HepG2 (cell line): ENCODE data around the gene ME3.

Experiments
- KLF13 ChIP-seq: sonication (generic); formaldehyde crosslinking; IDR thresholded peaks from 2 replicates; pipeline ENCODE4 v1.4.0; 2020; ENCODE audit warnings: mild to moderate bottlenecking, missing genetic modification reagents
- POLR2A ChIP-seq, 2 experiments: IDR thresholded peaks; 2 replicates each; pipeline ENCODE4 v1.6.1; 2011; ENCODE audit warnings: low read depth in 2 of 2, low read length in 2 of 2, mild to moderate bottlenecking in 1 of 2, moderate library complexity in 1 of 2; ENCODE audit not compliant: insufficient read depth in 1 of 2
- TP53 ChIP-seq: sonication (generic); formaldehyde crosslinking; conservative IDR thresholded peaks from 2 replicates; pipeline ENCODE4 v1.4.0; 2020; ENCODE audit warnings: missing genetic modification reagents
- ZFP82 ChIP-seq: sonication (generic); formaldehyde crosslinking; IDR thresholded peaks from 2 replicates; pipeline ENCODE4 v1.5.1; 2020; ENCODE audit warnings: mild to moderate bottlenecking, missing genetic modification reagents, borderline replicate concordance
- ZNF644 ChIP-seq: IDR thresholded peaks from 2 replicates; pipeline ENCODE4 v1.6.1; 2016; ENCODE audit warnings: low read depth
- TF ChIP-seq, protein P1 (sequence below), 2 experiments: IDR thresholded peaks; 2 replicates each; pipeline ENCODE4 v1.6.1; 2011 to 2012; ENCODE audit warnings: low read length in 2 of 2, borderline replicate concordance in 1 of 2, low read depth in 1 of 2, mild to moderate bottlenecking in 1 of 2, moderate library complexity in 1 of 2

DNA sequence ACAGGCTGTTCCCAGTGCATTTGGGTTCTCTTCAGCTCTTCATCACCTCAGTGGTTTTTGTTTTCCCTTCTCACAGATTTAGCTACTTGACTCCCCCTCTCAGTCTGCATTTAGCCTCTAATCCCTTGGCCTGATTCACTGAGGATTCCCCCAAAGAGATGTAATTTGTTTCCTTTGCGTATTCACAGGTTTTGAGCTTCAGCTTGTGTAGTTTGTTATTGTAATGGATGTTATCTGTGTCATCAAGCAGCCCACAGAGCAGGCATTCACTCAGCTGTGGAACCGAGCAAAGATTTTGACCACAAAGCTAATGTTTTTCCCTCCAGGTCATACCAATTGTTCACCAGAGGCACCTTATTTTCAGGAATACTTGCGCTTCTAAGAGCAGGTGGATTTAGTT is 6.4 kb upstream of the ME3 start:
- TF ChIP-seq TP53 (CRISPR knock-in tag), result no peak
- TF ChIP-seq KLF13 (CRISPR knock-in tag), result no peak
- TF ChIP-seq, protein P1, sequence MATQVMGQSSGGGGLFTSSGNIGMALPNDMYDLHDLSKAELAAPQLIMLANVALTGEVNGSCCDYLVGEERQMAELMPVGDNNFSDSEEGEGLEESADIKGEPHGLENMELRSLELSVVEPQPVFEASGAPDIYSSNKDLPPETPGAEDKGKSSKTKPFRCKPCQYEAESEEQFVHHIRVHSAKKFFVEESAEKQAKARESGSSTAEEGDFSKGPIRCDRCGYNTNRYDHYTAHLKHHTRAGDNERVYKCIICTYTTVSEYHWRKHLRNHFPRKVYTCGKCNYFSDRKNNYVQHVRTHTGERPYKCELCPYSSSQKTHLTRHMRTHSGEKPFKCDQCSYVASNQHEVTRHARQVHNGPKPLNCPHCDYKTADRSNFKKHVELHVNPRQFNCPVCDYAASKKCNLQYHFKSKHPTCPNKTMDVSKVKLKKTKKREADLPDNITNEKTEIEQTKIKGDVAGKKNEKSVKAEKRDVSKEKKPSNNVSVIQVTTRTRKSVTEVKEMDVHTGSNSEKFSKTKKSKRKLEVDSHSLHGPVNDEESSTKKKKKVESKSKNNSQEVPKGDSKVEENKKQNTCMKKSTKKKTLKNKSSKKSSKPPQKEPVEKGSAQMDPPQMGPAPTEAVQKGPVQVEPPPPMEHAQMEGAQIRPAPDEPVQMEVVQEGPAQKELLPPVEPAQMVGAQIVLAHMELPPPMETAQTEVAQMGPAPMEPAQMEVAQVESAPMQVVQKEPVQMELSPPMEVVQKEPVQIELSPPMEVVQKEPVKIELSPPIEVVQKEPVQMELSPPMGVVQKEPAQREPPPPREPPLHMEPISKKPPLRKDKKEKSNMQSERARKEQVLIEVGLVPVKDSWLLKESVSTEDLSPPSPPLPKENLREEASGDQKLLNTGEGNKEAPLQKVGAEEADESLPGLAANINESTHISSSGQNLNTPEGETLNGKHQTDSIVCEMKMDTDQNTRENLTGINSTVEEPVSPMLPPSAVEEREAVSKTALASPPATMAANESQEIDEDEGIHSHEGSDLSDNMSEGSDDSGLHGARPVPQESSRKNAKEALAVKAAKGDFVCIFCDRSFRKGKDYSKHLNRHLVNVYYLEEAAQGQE (IDR thresholded peaks at IDR 0.05; ENCODE audit: borderline replicate concordance in 1 of 2, low read depth in 1 of 2, low read length in 2 of 2), result no peak
- TF ChIP-seq POLR2A (IDR thresholded peaks at IDR 0.05; ENCODE audit: insufficient read depth in 1 of 2, low read depth in 2 of 2, low read length in 2 of 2), result no peak
- TF ChIP-seq ZNF644, result no peak
- no peak for TF ChIP-seq ZFP82 (CRISPR knock-in tag)
